22Rv1 (cell line): Measurements from ENCODE around the gene COX10.

Source experiments
- H3K27ac ChIP-seq: fragments of 450-650 bp; 2 replicates; pipeline ENCODE4 v1.5.1; 2017
- ZFX ChIP-seq: fragments of 450-650 bp; IDR thresholded peaks from 2 replicates; pipeline ENCODE4 v1.6.1; 2017; ENCODE audit warnings: antibody characterized with exemption, borderline replicate concordance
- TF ChIP-seq, protein P1 (sequence below): fragments of 450-650 bp; IDR thresholded peaks from 2 replicates; pipeline ENCODE4 v1.5.1; 2017; ENCODE audit warnings: mild to moderate bottlenecking

COX10 gene

DNA sequence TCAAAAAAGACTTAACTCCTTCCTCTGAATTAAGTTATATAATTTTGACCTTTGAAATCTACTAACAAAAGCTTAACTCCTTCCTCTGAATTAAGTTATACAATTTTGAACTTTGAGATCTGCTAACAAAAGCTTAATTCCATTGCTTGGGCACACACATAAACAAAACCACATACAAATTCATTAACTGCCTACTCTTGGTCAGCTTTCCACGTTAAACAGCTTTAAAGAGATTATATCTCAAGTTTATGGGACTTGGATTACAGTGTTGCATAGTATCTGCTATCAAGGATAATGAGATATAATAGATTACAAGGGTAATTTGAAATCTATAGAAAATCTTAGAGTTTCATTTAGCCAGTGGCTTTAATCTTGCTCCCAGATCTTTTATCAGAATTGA lies 23.5 kb downstream of the COX10 start:
- no peak for TF ChIP-seq ZFX
- TF ChIP-seq, protein P1, sequence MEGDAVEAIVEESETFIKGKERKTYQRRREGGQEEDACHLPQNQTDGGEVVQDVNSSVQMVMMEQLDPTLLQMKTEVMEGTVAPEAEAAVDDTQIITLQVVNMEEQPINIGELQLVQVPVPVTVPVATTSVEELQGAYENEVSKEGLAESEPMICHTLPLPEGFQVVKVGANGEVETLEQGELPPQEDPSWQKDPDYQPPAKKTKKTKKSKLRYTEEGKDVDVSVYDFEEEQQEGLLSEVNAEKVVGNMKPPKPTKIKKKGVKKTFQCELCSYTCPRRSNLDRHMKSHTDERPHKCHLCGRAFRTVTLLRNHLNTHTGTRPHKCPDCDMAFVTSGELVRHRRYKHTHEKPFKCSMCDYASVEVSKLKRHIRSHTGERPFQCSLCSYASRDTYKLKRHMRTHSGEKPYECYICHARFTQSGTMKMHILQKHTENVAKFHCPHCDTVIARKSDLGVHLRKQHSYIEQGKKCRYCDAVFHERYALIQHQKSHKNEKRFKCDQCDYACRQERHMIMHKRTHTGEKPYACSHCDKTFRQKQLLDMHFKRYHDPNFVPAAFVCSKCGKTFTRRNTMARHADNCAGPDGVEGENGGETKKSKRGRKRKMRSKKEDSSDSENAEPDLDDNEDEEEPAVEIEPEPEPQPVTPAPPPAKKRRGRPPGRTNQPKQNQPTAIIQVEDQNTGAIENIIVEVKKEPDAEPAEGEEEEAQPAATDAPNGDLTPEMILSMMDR = no peak
- H3K27ac ChIP-seq = no peak overlapping the region

DNA sequence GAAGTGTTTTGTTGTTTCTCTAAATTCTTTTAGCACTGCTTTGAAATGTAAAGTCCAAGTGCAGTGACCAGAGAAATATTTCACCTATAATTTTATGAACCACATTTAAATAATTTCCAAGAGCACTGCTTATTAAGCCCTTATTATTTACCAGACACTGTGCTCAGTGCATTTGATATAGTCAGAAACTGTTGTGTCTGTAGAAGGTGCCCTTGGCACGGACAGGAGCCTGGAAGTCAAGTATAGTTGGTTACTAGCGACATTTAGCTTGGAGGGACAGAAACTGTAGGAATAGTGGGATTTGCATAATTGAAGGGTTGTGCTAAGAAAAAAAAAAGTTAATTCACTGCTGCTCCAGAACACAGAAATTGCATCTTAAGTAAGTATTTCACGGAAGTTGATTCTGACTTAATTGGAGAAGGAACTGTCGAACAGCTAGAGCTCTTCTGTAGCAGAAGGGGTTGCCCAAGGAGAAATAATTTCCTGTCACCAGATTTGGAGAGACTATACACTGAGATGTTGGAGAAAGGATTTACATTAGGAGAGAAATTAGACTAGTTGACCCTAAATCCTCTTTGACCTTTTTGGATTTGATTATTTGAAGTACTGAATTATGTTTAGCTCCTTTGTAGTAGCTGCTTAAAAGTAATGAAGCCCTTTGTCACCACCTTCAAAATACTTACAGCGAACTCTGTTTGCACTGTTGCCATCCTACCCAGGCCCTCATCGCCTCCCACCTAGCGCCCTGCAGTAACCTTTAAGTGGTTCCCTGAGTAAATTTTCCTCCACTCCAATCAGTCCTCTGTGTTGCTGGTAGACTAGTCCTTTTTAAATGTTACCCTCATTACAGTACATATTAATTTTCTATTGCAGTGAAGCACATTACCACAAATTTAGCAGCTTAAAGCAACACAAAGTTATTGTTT lies 25.6 kb downstream of the COX10 start:
- no peak overlapping the region for H3K27ac ChIP-seq
- no peak for TF ChIP-seq ZFX
- TF ChIP-seq, protein P1 = no peak

GRCh38 chr17:14095631-14096030 lies 26.3 kb downstream of the COX10 start:
- TF ChIP-seq, protein P1 = no peak
- TF ChIP-seq ZFX = no peak
- no peak overlapping the region for H3K27ac ChIP-seq

DNA sequence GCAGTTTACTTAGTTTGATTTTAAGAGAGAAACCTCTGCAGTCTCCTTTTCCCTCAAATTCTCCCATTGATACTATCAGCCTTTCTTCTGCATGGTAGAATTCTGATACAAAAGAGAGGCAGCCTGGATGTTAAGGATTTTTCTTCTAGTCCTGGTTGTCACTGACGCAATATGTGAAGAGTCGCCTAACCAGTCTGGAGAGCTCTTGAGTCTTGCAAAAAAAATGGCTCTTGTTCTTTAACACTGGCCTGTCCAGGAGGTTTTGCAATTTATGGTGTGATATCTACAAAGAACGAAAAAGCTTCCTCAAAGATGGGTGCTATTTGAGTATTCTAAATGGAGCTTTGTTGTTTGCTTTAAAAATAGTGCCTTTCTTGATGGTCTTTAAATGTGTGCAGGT lies 28.9 kb downstream of the COX10 start:
- H3K27ac ChIP-seq = peak overlapping the region; percentile 45
- no peak for TF ChIP-seq ZFX
- TF ChIP-seq, protein P1 = no peak

- no peak for TF ChIP-seq ZFX
- TF ChIP-seq, protein P1 = no peak
- H3K27ac ChIP-seq = no peak overlapping the region
Observed at GRCh38 chr17:14101976-14102375, 32.7 kb downstream of the COX10 start.

DNA sequence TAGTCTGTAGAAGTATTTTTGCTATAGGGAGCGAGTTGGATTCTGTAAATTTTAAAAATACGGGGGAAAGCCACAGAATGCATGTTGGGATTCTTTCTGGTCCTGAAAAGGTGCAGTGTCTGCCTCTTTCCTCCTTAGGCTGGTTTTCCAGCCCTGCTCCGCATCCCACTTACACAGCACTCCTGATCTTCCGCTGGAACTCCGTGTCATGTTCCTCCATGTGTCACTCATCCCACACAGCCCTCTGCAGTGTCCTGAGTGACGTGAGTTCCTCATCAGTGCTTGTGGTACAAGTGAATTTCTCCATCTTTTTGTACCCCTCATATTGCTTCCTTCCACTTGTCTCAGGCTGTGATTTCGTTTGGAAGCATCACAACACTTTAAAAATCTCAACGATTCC lies 34.5 kb downstream of the COX10 start:
- TF ChIP-seq, protein P1 = no peak
- no peak for TF ChIP-seq ZFX
- no peak overlapping the region for H3K27ac ChIP-seq

DNA sequence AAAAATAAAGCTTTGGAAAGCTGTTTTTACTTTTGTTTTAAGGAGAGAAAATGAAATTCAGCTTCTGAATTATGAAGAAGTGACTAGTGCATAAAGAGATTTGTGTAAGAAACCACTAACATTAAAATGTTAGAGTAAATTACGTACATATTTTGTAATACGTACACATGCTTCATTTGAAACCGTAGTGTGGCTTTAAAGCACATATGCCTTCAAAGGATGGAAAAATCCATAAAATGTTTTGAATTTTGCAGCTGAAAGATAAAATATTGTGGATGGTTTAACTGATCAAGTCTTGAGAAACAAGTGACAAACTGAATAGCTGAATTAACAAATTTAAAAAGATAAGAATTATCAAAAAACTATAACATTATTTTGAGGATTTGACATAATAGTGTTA lies 35.4 kb downstream of the COX10 start:
- no peak for TF ChIP-seq ZFX
- no peak overlapping the region for H3K27ac ChIP-seq
